ENCODE results near the gene GFY.

DNA sequence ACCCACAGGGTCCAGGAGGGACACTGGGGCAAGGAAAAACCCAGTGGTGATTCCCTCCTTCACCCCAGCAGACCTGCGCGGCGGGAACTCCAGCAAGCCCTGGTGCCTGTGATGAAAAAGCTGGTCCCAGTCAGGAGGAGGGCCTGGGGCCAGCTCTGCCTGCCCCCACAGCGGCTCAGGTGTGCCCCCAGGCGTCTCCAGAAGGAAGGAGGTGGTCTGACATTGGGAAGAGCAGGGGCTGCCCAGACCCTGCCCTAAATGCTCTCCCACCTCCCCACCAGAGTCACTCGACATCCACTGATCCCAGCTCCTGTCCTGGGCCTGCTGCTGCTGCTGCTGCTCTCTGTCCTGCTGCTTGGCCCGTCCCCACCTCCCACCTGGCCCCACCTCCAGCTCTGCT lies 8.1 kb upstream of the GFY start:
- TF ChIP-seq EZH2 (IDR thresholded peaks at IDR 0.05; ENCODE audit: borderline replicate concordance, low read length), result no peak
- TF ChIP-seq, protein P1, sequence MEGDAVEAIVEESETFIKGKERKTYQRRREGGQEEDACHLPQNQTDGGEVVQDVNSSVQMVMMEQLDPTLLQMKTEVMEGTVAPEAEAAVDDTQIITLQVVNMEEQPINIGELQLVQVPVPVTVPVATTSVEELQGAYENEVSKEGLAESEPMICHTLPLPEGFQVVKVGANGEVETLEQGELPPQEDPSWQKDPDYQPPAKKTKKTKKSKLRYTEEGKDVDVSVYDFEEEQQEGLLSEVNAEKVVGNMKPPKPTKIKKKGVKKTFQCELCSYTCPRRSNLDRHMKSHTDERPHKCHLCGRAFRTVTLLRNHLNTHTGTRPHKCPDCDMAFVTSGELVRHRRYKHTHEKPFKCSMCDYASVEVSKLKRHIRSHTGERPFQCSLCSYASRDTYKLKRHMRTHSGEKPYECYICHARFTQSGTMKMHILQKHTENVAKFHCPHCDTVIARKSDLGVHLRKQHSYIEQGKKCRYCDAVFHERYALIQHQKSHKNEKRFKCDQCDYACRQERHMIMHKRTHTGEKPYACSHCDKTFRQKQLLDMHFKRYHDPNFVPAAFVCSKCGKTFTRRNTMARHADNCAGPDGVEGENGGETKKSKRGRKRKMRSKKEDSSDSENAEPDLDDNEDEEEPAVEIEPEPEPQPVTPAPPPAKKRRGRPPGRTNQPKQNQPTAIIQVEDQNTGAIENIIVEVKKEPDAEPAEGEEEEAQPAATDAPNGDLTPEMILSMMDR (IDR thresholded peaks at IDR 0.05; ENCODE audit: low read length), result no peak
